ENCODE measurements around the gene WNT11. TPM values are rescaled to one million over a fixed set of nuclear protein-coding genes. Genes with fewer than 3 reads are reported as not detected.

The WNT11 gene
- total RNA-seq, 1 donor from 2014 or later, result not detected

DNA sequence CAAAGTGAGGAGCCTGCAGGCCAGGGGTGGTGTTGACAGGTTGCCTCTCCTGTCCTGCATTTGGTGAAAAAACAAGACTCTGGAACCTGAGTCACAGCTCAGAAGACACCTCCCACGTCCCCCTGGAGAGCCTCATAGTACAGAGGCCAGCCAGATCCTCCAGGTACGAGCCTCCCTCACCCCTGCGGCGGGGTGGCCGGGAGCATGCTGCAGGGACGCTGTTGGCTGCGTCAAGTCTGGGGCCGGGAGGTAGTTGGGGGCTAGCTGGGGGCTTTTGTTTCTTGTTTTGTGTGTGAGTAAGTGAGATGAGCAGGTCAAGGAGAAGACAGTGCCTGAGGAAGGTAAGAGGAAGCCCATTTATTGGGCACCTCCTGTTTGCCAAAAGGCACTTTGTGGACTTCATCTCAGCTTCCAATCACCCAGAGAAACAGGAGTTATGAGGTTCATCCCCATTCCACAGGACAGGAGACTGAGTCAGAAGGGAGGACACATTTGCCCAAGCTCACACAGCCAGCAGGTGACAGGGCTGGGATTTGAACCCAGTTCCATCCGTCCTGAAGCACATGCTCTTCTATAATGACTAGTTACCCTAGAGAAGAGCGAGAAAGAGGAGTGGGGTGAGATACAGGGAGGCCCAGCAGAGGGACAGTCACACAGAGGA, 18.3 kb upstream of the WNT11 start:
- intact Hi-C loops (cut with micrococcal nuclease), result no loop called here

DNA sequence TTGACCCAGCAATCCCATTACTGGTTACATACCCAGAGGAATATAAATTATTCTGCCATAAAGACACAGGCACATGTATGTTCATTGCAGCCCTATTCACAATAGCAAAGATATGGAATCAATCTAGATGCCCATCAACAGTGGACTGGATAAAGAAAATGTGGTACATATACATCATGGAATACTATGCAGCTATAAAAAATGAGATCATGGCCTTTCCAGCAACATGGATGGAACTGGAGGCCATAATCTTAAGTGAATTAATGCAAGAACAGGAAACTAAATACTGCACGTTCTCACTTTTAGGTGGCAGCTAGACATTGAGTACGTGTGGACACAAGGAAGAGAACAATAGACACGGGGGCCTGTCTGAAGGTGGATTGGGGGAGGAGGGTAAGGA, 15.1 kb upstream of the WNT11 start:
- intact Hi-C loops (cut with micrococcal nuclease), result no loop called here

GRCh38 chr11:76219243-76219642, 12.9 kb upstream of the WNT11 start:
- intact Hi-C loops (cut with micrococcal nuclease), result no loop called here

DNA sequence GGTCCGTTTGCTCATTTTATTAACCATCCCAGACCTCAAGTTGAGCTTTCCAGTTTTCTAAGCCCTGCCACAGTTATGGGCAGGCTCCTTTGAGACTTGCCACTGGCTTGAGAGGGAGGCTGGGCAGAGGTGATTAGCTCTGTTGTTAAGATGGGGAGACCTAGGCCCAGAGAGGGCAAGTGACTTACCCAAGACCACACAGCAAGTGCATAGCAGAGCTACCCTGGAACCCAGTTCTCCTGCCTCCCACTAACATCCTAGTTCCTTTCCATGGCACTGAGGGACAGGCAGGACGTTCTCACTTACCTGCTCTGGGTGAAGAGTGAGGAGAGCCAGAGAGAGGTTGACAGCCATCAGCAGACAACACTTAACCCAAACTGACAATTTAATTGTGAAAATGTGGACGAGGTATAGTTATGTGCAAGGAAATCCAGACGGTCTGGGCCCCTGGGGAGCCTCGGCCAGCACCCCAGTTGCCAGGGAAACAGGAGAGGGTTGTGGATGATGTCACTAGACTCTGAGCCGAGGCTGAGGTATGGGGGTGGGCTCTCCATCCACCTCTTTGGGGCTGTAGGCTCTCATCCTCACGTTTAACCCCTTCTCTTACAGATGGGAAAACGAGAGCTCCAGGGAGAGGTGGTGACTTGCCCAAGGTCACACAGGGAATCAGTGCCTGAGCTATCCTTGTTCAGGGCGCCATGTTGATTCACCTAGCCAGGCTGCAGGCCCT, 12.3 kb upstream of the WNT11 start:
- intact Hi-C loops (cut with micrococcal nuclease), result no loop called here

GRCh38 chr11:76217653-76218160, 11.4 kb upstream of the WNT11 start:
- intact Hi-C loops (cut with micrococcal nuclease), result no loop called here

- intact Hi-C loops (cut with micrococcal nuclease), result no loop called here
Observed at GRCh38 chr11:76216536-76217325, 10.4 kb upstream of the WNT11 start.

DNA sequence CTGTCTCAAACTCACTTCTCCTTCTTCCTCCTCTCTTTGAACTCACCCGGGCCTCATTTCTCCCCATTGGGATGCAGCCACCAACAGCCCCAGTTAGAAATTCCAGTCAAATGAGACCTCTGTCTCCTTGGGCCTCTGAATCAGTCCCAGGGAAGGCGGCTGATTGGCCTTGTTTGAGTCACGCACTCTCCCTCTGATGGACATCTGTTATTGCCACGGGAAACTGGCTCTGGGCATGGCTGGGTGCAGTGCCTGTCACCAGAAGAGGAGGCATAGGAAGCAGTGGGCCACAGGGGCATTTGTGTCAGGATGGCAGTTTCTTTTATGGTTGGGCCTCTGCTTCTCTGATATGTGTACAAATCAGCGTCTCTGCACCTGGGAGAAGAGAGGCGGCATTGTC, 9.6 kb upstream of the WNT11 start:
- intact Hi-C loops (cut with micrococcal nuclease), result no loop called here

DNA sequence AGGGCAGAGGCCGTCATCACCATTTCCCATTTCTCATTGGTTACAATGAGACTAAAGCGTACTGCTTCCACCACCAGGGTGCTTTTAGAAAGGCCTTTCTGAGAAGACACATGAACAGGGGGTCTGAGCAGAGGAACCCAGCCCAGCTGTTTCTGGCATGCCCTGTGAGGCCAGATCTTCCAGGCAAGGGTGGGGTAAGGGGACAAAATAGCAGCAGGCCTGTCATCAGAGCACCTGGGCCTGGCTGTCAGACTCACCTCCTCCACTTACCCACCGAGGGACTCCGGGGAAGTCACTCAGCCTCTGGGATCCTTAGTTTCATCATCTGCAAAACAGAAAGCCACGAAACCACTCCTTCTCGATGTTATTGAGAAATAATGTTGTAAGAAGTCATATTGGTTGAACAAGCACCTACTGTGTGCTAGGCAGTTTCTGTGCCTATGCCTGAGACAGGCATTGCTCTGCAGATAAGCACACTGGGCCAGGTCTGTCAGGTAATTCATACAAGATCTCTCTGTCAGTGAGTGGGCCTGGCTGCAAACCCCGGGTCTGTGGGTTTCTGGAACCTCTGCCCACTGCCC, 8.8 kb upstream of the WNT11 start:
- intact Hi-C loops (cut with micrococcal nuclease), result no loop called here

DNA sequence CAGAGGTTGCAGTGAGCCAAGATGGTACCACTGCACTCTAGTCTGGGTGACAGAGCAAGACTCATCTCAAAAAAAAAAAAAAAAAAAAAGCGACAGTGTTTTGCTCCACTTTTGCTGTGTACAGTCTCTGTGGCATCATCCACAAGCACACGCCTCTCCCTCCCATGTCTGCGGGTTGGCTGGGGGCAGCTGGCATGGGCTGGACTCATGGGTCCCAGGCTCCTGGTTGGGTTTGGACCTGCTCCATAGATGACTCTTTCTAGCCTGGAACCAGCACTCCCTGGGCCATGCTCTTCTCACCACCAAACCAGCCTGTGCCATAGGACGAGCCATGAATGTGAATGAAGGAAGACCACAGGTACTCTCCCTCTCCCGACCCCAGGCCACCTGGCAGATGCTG, 7.9 kb upstream of the WNT11 start:
- intact Hi-C loops (cut with micrococcal nuclease), result no loop called here

GRCh38 chr11:76212086-76213035, 6.1 kb upstream of the WNT11 start:
- intact Hi-C loops (cut with micrococcal nuclease), result no loop called here

GRCh38 chr11:76210931-76211851, 4.9 kb upstream of the WNT11 start:
- intact Hi-C loops (cut with micrococcal nuclease), result loop anchor here (1.0 kb wide), 1 partner anchor 21 kb away; no protein-coding TSS in a partner anchor

DNA sequence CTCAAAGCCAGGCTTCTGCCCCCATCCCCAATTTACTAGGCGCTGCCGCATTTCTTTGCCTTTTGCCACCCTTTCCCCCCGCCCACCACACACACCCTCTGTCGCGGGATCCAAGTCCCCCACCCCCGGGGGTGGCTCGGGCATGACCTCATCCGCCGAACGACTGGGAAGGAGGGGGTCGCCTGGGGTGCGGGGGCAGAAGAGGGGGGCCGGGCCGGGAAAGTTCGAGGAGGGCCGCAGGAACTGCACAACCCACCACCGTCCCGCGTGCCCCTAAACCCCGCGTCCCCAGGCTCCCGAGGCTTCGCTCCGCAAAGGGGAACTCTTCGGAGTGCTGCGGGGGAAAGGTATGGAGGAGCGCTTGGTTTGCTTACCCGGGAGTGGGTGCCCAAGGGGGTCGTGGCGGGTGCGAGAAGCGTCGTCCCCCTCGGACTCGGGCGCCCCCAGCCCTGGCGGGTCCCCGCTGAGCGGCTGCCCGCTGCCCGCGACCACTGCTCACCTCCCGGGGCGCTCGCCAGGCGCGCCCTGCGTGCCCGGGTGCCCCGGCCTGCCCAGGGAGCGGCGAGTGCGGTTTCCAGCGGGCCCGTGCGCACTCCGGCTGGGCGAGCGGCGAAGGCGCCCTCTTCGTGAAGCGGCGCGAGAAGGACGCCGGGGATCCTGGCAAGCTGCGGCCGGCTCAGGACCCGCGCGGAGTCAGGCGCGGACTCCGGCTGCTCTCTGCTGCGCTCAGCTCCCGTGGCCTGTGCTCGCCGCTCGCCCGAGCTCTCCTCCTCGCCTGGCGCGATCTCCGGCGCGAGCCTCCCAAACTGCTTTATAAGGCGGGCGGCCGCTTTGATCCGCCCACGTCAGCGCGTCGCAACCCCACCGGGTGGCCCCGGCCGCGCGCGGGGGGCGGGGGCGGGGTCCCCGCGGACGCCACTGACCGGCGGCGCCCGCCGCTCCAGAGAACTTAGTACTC, 4.0 kb upstream of the WNT11 start:
- intact Hi-C loops (cut with micrococcal nuclease), result loop anchor here (1.0 to 10.0 kb wide), 4 partner anchors 22 to 302 kb away; partner anchors contain the start of genes EMSY, GVQW3 and THAP12

- intact Hi-C loops (cut with micrococcal nuclease), result loop anchor here (5.0 to 10.0 kb wide), 3 partner anchors 173 to 303 kb away; partner anchors contain the start of genes EMSY, GVQW3 and THAP12
Observed at GRCh38 chr11:76209375-76209972, 3.2 kb upstream of the WNT11 start.

DNA sequence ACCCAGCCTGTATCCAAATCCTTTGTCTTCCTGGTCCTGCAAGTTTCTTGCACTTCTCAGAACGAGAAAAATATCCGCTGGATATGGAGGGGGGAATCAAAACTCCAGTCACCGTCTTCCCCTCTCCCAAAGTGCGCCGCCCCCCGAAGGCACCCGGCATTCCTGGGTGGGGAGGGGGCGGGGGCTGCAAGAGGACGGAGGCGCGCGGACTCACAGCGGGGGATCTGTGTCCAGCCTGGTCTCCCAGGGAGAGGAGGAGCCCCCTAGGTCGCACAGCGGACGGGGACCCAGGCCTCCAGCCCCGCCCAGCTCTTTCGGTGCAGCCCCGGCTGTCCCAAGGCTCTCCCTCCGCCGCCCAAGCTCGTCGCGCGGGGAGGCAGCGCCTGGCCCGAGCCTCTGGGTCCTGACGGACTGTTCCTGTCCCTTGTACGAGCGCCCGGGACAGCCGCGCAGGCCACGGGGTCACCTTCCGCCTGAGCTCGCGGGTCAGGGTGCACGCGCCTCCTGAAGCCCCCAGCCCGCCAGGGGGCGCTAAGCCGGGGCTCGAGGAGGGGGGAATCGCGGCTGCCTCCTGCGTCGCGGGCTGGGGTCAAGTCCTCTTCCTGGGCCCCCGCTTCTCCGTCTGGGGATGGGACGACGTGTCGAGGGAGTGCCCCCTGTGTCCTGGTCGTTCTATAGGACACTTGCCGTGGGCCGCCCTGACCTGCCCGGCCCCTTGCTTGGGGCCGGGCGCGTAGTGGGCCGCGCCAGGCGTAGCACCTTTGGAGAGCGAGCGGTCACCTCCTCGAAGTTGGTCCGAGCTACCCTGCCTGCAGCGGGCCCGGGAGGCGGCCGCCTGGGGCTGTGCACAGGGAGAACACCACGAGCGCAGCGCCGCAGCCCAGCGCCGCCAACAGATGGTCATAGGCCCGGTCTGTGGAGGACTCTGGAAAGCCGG, 2.4 kb upstream of the WNT11 start:
- intact Hi-C loops (cut with micrococcal nuclease), result loop anchor here (1.0 to 10.0 kb wide), 4 partner anchors 110 to 304 kb away; partner anchors contain the start of genes EMSY, GVQW3 and THAP12

DNA sequence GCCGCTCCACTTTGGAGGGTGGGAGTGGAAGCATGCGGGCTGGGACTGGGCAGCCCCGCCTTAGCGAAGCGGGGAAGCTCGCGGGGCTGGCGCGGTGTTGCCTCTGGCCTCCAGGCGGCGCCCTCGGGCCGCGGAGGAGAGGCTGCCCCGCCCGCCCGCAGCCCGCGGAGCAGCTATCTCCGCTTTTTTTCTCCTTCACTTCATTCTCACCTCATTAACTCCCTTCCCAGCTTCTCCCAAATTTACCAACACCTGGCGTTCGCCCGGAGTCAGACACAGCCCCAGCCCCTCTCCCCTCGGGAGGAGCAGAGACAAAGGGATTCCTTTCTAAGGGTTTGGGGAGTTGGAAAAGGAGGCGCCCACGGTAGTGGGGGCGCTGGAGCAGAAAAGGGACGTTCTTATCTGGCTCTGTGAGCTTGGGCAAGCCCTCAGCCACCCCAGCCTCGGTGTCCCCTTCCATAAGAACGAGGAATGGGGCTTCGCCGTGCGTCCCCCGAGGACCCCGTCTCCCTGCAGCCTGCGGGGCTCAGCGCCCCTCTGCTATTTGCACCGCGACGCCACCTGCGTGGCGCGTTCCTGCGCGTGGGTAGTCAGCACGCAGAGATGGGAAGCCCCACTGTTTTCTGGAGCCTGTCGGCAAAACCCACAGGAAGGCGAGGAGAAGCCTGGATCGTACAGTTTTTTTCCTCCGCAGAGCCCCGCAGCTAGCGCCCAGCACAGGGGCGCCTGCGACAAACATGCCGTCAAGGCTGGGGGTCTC, 1.5 kb upstream of the WNT11 start:
- intact Hi-C loops (cut with micrococcal nuclease), result loop anchor here (1.0 to 10.0 kb wide), 6 partner anchors 27 to 472 kb away; partner anchors contain the start of genes EMSY, GVQW3 and THAP12

DNA sequence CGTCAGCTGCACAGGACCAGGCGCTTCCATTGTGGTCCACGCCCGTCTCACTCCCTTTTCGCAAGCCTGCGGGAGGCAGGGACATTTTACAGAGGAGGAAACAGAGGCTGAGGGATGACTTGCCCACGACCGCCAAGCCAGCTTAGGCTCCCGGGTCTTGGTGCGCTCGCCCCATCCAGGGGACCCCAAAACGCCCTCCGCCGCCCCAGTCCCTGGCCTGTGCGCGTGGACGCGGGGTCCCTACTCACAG, 300 bp downstream of the WNT11 start:
- intact Hi-C loops (cut with micrococcal nuclease), result loop anchor here (5.0 to 10.0 kb wide), 3 partner anchors 176 to 306 kb away; partner anchors contain the start of genes EMSY, GVQW3 and THAP12

Data from T-helper 2 cell treated with Interferon-gamma antibody and Interleukin-4, amounts not matched to agents 100 ng/mL and 5 ng/mL, for 36 hours (primary cell).